K562 (cell line): ENCODE data around the gene TEKT2. TPM values are rescaled to one million over a fixed set of nuclear protein-coding genes. Genes with fewer than 3 reads are reported as not detected.
A peak's percentile ranks its signal among the peaks of the same experiment; 100 is the strongest.

Experiments
- CXXC5 ChIP-seq: fragments of 250-450 bp; sonication (Bioruptor Pico); IDR thresholded peaks from 2 replicates; pipeline ENCODE4 v1.8.0; 2022; ENCODE audit warnings: inconsistent platforms, mild to moderate bottlenecking, moderate library complexity
- ERF ChIP-seq: fragments of 450-650 bp; formaldehyde crosslinking; IDR thresholded peaks from 2 replicates; pipeline ENCODE4 v1.4.0; 2020; ENCODE audit warnings: mild to moderate bottlenecking, mixed read lengths
- GTF2E2 ChIP-seq: fragments of 200-800 bp; sonication (Bioruptor generic); IDR thresholded peaks from 2 replicates; pipeline ENCODE4 v1.6.1; 2016; ENCODE audit warnings: missing genetic modification characterization, missing compliant biosample characterization
- HDAC3 ChIP-seq: fragments of 450-650 bp; IDR thresholded peaks from 2 replicates; pipeline ENCODE4 v1.6.1; 2018; ENCODE audit warnings: borderline replicate concordance, mild to moderate bottlenecking, moderate library complexity; ENCODE audit not compliant: partially characterized antibody
- IRF9 ChIP-seq: fragments of 450-650 bp; IDR thresholded peaks from 2 replicates; pipeline ENCODE4 v1.6.1; 2016; ENCODE audit warnings: missing biosample characterization, missing genetic modification characterization
- MCM2 ChIP-seq: fragments of 450-650 bp; IDR thresholded peaks from 2 replicates; pipeline ENCODE4 v1.6.1; 2017; ENCODE audit warnings: low read depth, mild to moderate bottlenecking
- MNT ChIP-seq, 2 experiments: fragments of 450-650 bp; conservative IDR thresholded peaks; 2 replicates each; pipeline ENCODE4 v1.6.1; 2017; ENCODE audit warnings: mild to moderate bottlenecking in 2 of 2, moderate library complexity in 2 of 2
- NELFE ChIP-seq: IDR thresholded peaks from 2 replicates; pipeline ENCODE4 v1.6.1; 2011; ENCODE audit warnings: mild to moderate bottlenecking; ENCODE audit not compliant: insufficient read depth, insufficient read length
- NFE2L1 ChIP-seq: fragments of 450-650 bp; IDR thresholded peaks from 2 replicates; pipeline ENCODE4 v1.6.1; 2016; ENCODE audit warnings: missing genetic modification characterization, low read depth, mild to moderate bottlenecking, missing compliant biosample characterization, moderate library complexity, borderline replicate concordance
- NR2C1 ChIP-seq, 2 experiments: fragments of 450-650 bp; IDR thresholded peaks; 2 replicates each; pipeline ENCODE4 v1.6.1; 2017; ENCODE audit warnings: mild to moderate bottlenecking in 2 of 2, antibody characterized with exemption in 1 of 2, inconsistent platforms in 1 of 2, missing compliant biosample characterization in 1 of 2, missing genetic modification characterization in 1 of 2
- RBM25 ChIP-seq: fragments of 200-400 bp; formaldehyde crosslinking; IDR thresholded peaks from 2 replicates; pipeline ENCODE4 v1.6.1; 2018; ENCODE audit warnings: low read length, low read depth, moderate library complexity; ENCODE audit not compliant: severe bottlenecking
- RNF2 ChIP-seq: sonication (generic); IDR thresholded peaks from 2 replicates; pipeline ENCODE4 v1.6.1; 2016
- SMARCC2 ChIP-seq: fragments of 450-650 bp; IDR thresholded peaks from 2 replicates; pipeline ENCODE4 v1.6.1; 2017; ENCODE audit warnings: antibody characterized with exemption, moderate library complexity, mild to moderate bottlenecking, low read depth
- TAF15 ChIP-seq: fragments of 200-400 bp; formaldehyde crosslinking; IDR thresholded peaks from 2 replicates; pipeline ENCODE4 v1.6.1; 2017; ENCODE audit warnings: mild to moderate bottlenecking, low read depth, low read length, moderate library complexity
- TEAD4 ChIP-seq, 2 experiments: sonication (generic) in 1 of 2; formaldehyde crosslinking in 1 of 2; IDR thresholded peaks; 2 replicates each; pipeline versions ENCODE4 v1.6.1 to v1.8.0; 2012 to 2022; ENCODE audit warnings: borderline replicate concordance in 1 of 2, inconsistent platforms in 1 of 2, low read length in 1 of 2, mild to moderate bottlenecking in 1 of 2, missing genetic modification reagents in 1 of 2
- VEZF1 ChIP-seq: fragments of 200-800 bp; sonication (Bioruptor generic); IDR thresholded peaks from 2 replicates; pipeline ENCODE4 v1.6.1; 2017; ENCODE audit warnings: missing genetic modification characterization, missing compliant biosample characterization
- ZEB2 ChIP-seq: fragments of 450-650 bp; IDR thresholded peaks from 2 replicates; pipeline ENCODE4 v1.6.1; 2016
- ZNF324 ChIP-seq: fragments of 250-450 bp; sonication (Bioruptor Pico); IDR thresholded peaks from 2 replicates; pipeline ENCODE4 v1.4.0; 2020; ENCODE audit warnings: mild to moderate bottlenecking
- ZNF76 ChIP-seq: fragments of 250-450 bp; sonication (Bioruptor Pico); IDR thresholded peaks from 2 replicates; pipeline ENCODE4 v1.4.0; 2020; ENCODE audit warnings: mild to moderate bottlenecking, moderate library complexity, borderline replicate concordance
- polyA plus RNA-seq, 8 experiments: library from polyadenylated mRNA; depleted of rRNA in 4 of 8; stranded (reverse) in 5 of 8; unstranded in 3 of 8; fragments of >200 nt; fragmentation: Nextera tagmentation in 2 of 8; fragmentation: Illumina TruSeq in 1 of 8; extraction: Ambion mirVana in 2 of 8; extraction: Trizol in 1 of 8; gene quantifications; 2 replicates each; pipeline versions ENCODE4 v1.2.1 to v1.2.3, GENCODE V29; 2011 to 2014; ENCODE audit warnings: inconsistent platforms in 1 of 8, missing spikeins in 1 of 8
- total RNA-seq, 7 experiments: library from RNA; depleted of rRNA in 6 of 7; stranded (reverse); fragments of >200 nt in 6 of 7; fragmentation: Illumina TruSeq in 2 of 7; extraction: Trizol in 2 of 7; gene quantifications; 2 replicates each; pipeline versions ENCODE4 v1.2.1 to v1.2.3, GENCODE V29; 2011 to 2021; ENCODE audit warnings: low replicate concordance in 1 of 7
- TF ChIP-seq, protein P1 (sequence below): fragments of 450-650 bp; formaldehyde crosslinking; IDR thresholded peaks from 2 replicates; pipeline ENCODE4 v1.4.0; 2020; ENCODE audit warnings: mild to moderate bottlenecking, moderate library complexity
- TF ChIP-seq, protein P2 (sequence below): IDR thresholded peaks from 2 replicates; pipeline ENCODE4 v1.6.1; 2014; ENCODE audit warnings: antibody characterized with exemption

TEKT2 gene
- total and polyA plus RNA-seq, 9 of the 15 experiments (the other 6 are each of a cell fraction or from before 2014, with no cell fraction given): 0.06 to 0.94 (median 0.30) TPM; not detected in 1

DNA sequence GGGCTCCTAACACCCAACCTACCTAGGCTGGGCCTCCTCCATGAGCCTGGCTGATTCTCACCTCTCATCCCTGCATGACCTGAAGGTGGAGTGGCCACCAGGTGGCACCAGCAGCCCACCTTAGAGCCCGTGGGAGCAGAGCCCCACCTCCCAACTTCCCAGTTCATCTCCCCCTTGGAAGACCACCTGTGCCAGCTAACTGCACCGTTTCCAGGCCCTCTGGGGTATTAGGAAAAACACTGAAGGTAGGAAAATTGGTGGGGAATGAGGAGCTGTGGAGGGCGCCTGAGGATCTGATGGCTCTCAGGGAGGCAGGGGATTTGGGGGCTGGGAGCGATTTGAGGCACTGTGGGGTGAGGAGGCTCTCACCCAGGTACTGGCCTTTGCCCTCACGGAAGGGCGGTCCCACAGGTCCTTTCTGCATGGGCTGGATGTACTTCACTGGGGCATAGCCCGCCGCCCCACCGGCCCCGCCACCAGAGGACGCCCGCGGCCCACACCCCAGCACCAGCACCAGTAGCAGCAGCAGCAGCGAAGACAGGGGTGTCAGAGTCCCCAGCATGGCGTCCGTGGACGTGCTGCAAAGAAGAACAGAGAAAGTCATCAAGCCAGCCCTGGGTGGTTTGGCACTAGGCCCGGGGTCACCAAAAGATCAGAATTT, 15.9 kb downstream of the TEKT2 start (continued):
- TF ChIP-seq MNT (conservative IDR thresholded peaks at IDR 0.05): peak in 1 of 2 experiments; percentile 38; a peak in 1 of 4 replicates
- no peak for TF ChIP-seq ZNF324
- no peak for TF ChIP-seq RBM25
- no peak for TF ChIP-seq TAF15
- TF ChIP-seq NELFE: no peak
- TF ChIP-seq MCM2: no peak
- TF ChIP-seq VEZF1 (CRISPR knock-in tag): peak; percentile 63
- no peak for TF ChIP-seq RNF2
- no peak for TF ChIP-seq NFE2L1
- TF ChIP-seq HDAC3: no peak
- TF ChIP-seq ZEB2: peak; percentile 87
- TF ChIP-seq TEAD4 (IDR thresholded peaks at IDR 0.05; ENCODE audit: low read length): no peak; the same call in 1 of the 2 replicates
- TF ChIP-seq TEAD4 (CRISPR knock-in tag; IDR thresholded peaks at IDR 0.05; ENCODE audit: borderline replicate concordance): no peak
- TF ChIP-seq, protein P1, sequence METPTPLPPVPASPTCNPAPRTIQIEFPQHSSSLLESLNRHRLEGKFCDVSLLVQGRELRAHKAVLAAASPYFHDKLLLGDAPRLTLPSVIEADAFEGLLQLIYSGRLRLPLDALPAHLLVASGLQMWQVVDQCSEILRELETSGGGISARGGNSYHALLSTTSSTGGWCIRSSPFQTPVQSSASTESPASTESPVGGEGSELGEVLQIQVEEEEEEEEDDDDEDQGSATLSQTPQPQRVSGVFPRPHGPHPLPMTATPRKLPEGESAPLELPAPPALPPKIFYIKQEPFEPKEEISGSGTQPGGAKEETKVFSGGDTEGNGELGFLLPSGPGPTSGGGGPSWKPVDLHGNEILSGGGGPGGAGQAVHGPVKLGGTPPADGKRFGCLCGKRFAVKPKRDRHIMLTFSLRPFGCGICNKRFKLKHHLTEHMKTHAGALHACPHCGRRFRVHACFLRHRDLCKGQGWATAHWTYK: no peak
- no peak for TF ChIP-seq GTF2E2 (tag)
- no peak for TF ChIP-seq ERF (CRISPR knock-in tag)
- no peak for TF ChIP-seq CXXC5
- no peak for TF ChIP-seq IRF9 (tag)
- TF ChIP-seq ZNF76 (CRISPR knock-in tag): no peak
- TF ChIP-seq SMARCC2: no peak
- no peak; the same call in 1 of the 2 replicates for TF ChIP-seq NR2C1 (IDR thresholded peaks at IDR 0.05)
- peak; percentile 13 for TF ChIP-seq NR2C1 (tag; IDR thresholded peaks at IDR 0.05)
- TF ChIP-seq, protein P2, sequence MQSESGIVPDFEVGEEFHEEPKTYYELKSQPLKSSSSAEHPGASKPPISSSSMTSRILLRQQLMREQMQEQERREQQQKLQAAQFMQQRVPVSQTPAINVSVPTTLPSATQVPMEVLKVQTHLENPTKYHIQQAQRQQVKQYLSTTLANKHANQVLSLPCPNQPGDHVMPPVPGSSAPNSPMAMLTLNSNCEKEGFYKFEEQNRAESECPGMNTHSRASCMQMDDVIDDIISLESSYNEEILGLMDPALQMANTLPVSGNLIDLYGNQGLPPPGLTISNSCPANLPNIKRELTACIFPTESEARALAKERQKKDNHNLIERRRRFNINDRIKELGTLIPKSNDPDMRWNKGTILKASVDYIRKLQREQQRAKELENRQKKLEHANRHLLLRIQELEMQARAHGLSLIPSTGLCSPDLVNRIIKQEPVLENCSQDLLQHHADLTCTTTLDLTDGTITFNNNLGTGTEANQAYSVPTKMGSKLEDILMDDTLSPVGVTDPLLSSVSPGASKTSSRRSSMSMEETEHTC: no peak
